NB4 (cell line): ENCODE data around the gene NTRK3.
"Not testable (repeated sequence)": the region's sequence is repeated elsewhere in the genome, so short reads cannot be mapped to it uniquely, and the experiment has no call there.

ENCODE experiments used
- DNase-seq: peaks from one replicate; pipeline ENCODE4 v3.0.0; 2010; ENCODE audit warnings: low read depth
- H3K4me3 ChIP-seq: one replicate; pipeline ENCODE4 v1.5.1; 2011; ENCODE audit warnings: mild to moderate bottlenecking, low read depth, low read length, moderate library complexity
- CTCF ChIP-seq: IDR thresholded peaks from one replicate; pipeline ENCODE4 v1.5.1; 2012; ENCODE audit warnings: low read depth, low read length
- MAX ChIP-seq: IDR thresholded peaks from 2 replicates; pipeline ENCODE4 v1.6.1; 2011; ENCODE audit warnings: low read depth, low read length
- MYC ChIP-seq: IDR thresholded peaks from 2 replicates; pipeline ENCODE4 v1.6.1; 2011; ENCODE audit warnings: low read depth, low read length
- POLR2A ChIP-seq: IDR thresholded peaks from 2 replicates; pipeline ENCODE4 v1.6.1; 2011; ENCODE audit warnings: mild to moderate bottlenecking; ENCODE audit not compliant: insufficient read length; ENCODE audit errors: extremely low read depth

The NTRK3 gene

GRCh38 chr15:88043396-88043795 lies 213.1 kb downstream of the NTRK3 start:
- TF ChIP-seq MYC (no peak), CTCF (no peak), MAX (no peak), POLR2A (no peak)
- DNase-seq: no peak
- H3K4me3 ChIP-seq: no peak overlapping the region

GRCh38 chr15:88042047-88042446 lies 214.5 kb downstream of the NTRK3 start:
- no peak for DNase-seq
- no peak for TF ChIP-seq MYC
- TF ChIP-seq MAX: no peak
- TF ChIP-seq POLR2A: no peak
- TF ChIP-seq CTCF: no peak
- no peak overlapping the region for H3K4me3 ChIP-seq

GRCh38 chr15:88040516-88040915 lies 216.0 kb downstream of the NTRK3 start:
- no peak for DNase-seq
- TF ChIP-seq CTCF (no peak), POLR2A (no peak), MYC (no peak), MAX (no peak)
- H3K4me3 ChIP-seq: no peak overlapping the region

- H3K4me3 ChIP-seq: no peak overlapping the region
- no peak for DNase-seq
- no peak for TF ChIP-seq MYC
- TF ChIP-seq CTCF: no peak
- no peak for TF ChIP-seq MAX
- TF ChIP-seq POLR2A: no peak
Observed at GRCh38 chr15:88038261-88038660, 218.3 kb downstream of the NTRK3 start.

- no peak overlapping the region for H3K4me3 ChIP-seq
- peak; percentile 14 for DNase-seq
- no peak for TF ChIP-seq MYC
Observed at GRCh38 chr15:88036154-88036839, 220.2 kb downstream of the NTRK3 start.

- DNase-seq: no peak
- no peak overlapping the region for H3K4me3 ChIP-seq
- TF ChIP-seq CTCF: no peak
- no peak for TF ChIP-seq MAX
- TF ChIP-seq MYC: no peak
- no peak for TF ChIP-seq POLR2A
Observed at GRCh38 chr15:88035381-88035780, 221.2 kb downstream of the NTRK3 start.

- DNase-seq, H3K4me3 ChIP-seq: not testable (repeated sequence)
Observed at GRCh38 chr15:88033421-88033820, 223.1 kb downstream of the NTRK3 start.
